Sigmoid colon (tissue), 3 donors: ENCODE data around the gene CDCA4.

Source experiments
- CTCF ChIP-seq, 4 experiments: fragments of 450-650 bp in 3 of 4; fragments of 200-600 bp in 1 of 4; IDR thresholded peaks; one replicate each; pipeline ENCODE4 v1.5.1; 2016 to 2019; ENCODE audit warnings: antibody characterized with exemption in 4 of 4, mild to moderate bottlenecking in 3 of 4, moderate library complexity in 2 of 4
- POLR2A ChIP-seq, 2 donors: fragments of 450-650 bp; IDR thresholded peaks; one replicate each; pipeline ENCODE4 v1.6.1; 2016; ENCODE audit warnings: antibody characterized with exemption in 2 of 2, mild to moderate bottlenecking in 2 of 2, moderate library complexity in 2 of 2

GRCh38 chr14:105022276-105022670 is 1.4 kb upstream of the CDCA4 start:
- TF ChIP-seq POLR2A (IDR thresholded peaks at IDR 0.05): no peak
- TF ChIP-seq CTCF (IDR thresholded peaks at IDR 0.05): no peak
